Stimulated activated CD4-positive, alpha-beta T cell treated with anti-CD3 and anti-CD28 coated beads, Interleukin-1b, Interleukin-23, amount 100 ng/mL, for 24 hours (primary cell): ENCODE results near the gene NR4A3.
A peak's percentile ranks its signal among the peaks of the same experiment; 100 is the strongest.

ENCODE experiments used
- DNase-seq, 4 experiments: peaks; one replicate each; pipeline ENCODE4 v3.0.0-alpha.2; 2020; ENCODE audit warnings: low read depth in 4 of 4, low spot score in 1 of 4

Gene NR4A3

GRCh38 chr9:99873943-99874584 is 52.4 kb downstream of the NR4A3 start:
- DNase-seq, result no peak

GRCh38 chr9:99876190-99876589 is 54.5 kb downstream of the NR4A3 start:
- DNase-seq, result no peak

- DNase-seq, result no peak
Measured at GRCh38 chr9:99878651-99879050, 57.0 kb downstream of the NR4A3 start.

- no peak for DNase-seq
Measured at GRCh38 chr9:99881769-99882168, 60.1 kb downstream of the NR4A3 start.

- DNase-seq, result no peak
Measured at GRCh38 chr9:99885747-99886146, 64.1 kb downstream of the NR4A3 start.

- no peak for DNase-seq
Measured at GRCh38 chr9:99889120-99889519, 67.4 kb downstream of the NR4A3 start.

- DNase-seq, result no peak
Measured at GRCh38 chr9:99894826-99895225, 73.1 kb downstream of the NR4A3 start.

- DNase-seq, result no peak
Measured at GRCh38 chr9:99895510-99895909, 73.8 kb downstream of the NR4A3 start.

GRCh38 chr9:99896119-99896518 is 74.4 kb downstream of the NR4A3 start:
- no peak for DNase-seq

- DNase-seq, result no peak
Measured at GRCh38 chr9:99903393-99903792, 81.7 kb downstream of the NR4A3 start.

- no peak for DNase-seq
Measured at GRCh38 chr9:99905833-99906402, 84.2 kb downstream of the NR4A3 start.

- peak; percentile 55 to 73 (median 64) for DNase-seq
Measured at GRCh38 chr9:99906403-99907207, 84.9 kb downstream of the NR4A3 start, which contains the start of gene STX17. TSS of gene STX17 (plus strand) at chr9:99906654. CDS start at chr9:99915240, 8,586 bp downstream.

- DNase-seq, result no peak
Measured at GRCh38 chr9:99907208-99907532, 85.5 kb downstream of the NR4A3 start.

- DNase-seq, result no peak
Measured at GRCh38 chr9:99911600-99911999, 89.9 kb downstream of the NR4A3 start.
